Vagina (tissue), 2 donors: Measurements from ENCODE around the gene SAPCD1.

Source experiments
- POLR2A ChIP-seq, 2 donors: fragments of 450-650 bp; IDR thresholded peaks; one replicate each; pipeline ENCODE4 v1.6.1; 2017; ENCODE audit warnings: antibody characterized with exemption in 2 of 2, mild to moderate bottlenecking in 2 of 2, moderate library complexity in 2 of 2
- TF ChIP-seq, protein P1 (sequence below), 3 experiments: fragments of 450-650 bp in 2 of 3; fragments of 200-600 bp in 1 of 3; sonication (generic) in 1 of 3; IDR thresholded peaks; one replicate each; pipeline ENCODE4 v1.5.1; 2017 to 2019; ENCODE audit warnings: antibody characterized with exemption in 3 of 3, mild to moderate bottlenecking in 2 of 3, moderate library complexity in 2 of 3

DNA sequence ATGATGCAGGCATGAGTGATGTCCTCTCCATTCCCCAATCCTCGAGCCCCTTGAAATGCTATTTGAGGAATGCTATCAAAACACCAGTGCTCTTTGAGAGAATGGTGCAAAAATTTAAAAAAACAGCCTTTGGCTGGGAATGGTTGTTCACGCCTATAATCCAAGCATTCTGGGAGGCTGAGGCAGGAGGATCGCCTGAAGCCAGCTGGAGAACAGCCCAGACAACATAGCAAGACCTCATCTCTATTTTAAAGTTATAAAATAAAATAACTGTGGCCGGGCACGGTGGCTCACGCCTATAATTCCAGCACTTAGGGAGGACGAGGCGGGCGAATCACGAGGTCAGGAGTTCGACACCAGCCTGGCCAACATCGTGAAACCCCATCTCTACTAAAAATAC, 37.3 kb downstream of the SAPCD1 start:
- TF ChIP-seq, protein P1, sequence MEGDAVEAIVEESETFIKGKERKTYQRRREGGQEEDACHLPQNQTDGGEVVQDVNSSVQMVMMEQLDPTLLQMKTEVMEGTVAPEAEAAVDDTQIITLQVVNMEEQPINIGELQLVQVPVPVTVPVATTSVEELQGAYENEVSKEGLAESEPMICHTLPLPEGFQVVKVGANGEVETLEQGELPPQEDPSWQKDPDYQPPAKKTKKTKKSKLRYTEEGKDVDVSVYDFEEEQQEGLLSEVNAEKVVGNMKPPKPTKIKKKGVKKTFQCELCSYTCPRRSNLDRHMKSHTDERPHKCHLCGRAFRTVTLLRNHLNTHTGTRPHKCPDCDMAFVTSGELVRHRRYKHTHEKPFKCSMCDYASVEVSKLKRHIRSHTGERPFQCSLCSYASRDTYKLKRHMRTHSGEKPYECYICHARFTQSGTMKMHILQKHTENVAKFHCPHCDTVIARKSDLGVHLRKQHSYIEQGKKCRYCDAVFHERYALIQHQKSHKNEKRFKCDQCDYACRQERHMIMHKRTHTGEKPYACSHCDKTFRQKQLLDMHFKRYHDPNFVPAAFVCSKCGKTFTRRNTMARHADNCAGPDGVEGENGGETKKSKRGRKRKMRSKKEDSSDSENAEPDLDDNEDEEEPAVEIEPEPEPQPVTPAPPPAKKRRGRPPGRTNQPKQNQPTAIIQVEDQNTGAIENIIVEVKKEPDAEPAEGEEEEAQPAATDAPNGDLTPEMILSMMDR (IDR thresholded peaks at IDR 0.05): no peak
- TF ChIP-seq POLR2A (IDR thresholded peaks at IDR 0.05): no peak
